ENCODE results near the gene FHIT.

FHIT gene

DNA sequence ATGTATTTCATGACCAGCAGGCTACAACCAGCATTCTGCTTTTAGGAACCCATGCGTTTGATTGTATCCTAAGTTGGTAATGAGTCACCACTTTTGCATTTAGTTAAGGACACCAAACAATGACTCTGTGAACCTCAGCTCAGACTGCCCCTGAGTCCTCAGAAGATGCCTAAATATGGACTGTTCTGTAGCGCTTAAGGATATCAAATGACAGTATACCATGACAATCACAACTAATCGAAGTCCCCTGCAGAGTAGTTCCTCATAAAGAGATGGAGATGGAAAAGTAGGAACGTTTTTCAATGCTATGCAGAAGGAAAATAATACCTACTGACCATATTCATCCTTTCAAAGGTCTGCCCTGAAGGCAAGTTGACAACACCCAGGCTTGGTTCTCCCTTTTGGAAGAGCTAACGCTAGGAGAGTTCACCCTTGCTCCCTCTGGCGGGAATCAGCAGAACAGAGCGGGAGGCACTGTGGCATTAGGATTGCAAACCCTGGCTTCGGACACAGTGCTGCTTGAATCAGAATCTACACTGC lies 508.6 kb downstream of the FHIT start:
- no peak for TF ChIP-seq POLR2AphosphoS5 (IDR thresholded peaks at IDR 0.05; ENCODE audit: low read depth, low read length)
- TF ChIP-seq TAF1 (IDR thresholded peaks at IDR 0.05; ENCODE audit: borderline replicate concordance, insufficient read depth, low read length): no peak
- no peak for TF ChIP-seq FOXP2 (optimal IDR thresholded peaks at IDR 0.05; ENCODE audit: borderline replicate concordance, extremely low read depth, extremely low read length, insufficient read depth)
- TF ChIP-seq SIN3A (IDR thresholded peaks at IDR 0.05; ENCODE audit: borderline replicate concordance, insufficient read depth, low read length): no peak

DNA sequence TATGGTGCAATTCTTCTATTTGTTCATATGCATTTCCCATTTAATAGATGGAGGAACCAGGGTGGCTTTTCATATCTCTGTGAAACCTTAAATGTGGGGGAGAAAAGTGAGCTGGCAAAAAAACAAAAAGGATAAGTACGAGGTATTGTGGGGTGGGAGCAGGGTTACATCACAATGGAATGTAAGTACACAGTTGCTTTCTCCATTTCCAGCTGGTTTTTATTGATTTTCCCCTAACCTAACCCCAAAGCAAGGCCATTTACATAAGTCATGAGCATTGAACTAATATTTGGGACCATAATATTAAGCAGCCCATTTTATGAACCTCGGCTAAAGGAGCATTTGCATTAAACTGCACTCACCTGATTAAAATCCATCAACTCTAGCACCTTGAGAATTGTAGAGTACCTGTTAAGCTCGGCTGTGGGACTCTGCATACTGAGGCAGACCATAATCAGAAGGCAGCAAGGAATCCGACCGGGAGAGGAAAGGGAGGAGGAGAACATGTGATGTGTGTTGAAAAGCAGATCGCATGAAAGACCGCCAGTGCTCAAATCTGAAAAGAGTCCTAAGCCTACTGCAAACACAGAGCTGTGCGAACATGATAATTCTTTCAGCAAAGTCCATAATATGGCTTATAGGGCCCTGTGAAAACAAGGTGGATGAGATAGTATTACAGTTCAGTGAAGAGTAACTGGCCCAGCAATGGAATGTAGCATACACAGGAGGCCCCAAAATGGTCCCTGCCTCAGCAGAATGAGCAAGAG lies 513.4 kb downstream of the FHIT start:
- TF ChIP-seq TAF1 (IDR thresholded peaks at IDR 0.05; ENCODE audit: borderline replicate concordance, insufficient read depth, low read length) (no peak), FOXP2 (optimal IDR thresholded peaks at IDR 0.05; ENCODE audit: borderline replicate concordance, extremely low read depth, extremely low read length, insufficient read depth) (no peak), SIN3A (IDR thresholded peaks at IDR 0.05; ENCODE audit: borderline replicate concordance, insufficient read depth, low read length) (no peak), POLR2AphosphoS5 (IDR thresholded peaks at IDR 0.05; ENCODE audit: low read depth, low read length) (no peak)
- TF ChIP-seq, protein P1, sequence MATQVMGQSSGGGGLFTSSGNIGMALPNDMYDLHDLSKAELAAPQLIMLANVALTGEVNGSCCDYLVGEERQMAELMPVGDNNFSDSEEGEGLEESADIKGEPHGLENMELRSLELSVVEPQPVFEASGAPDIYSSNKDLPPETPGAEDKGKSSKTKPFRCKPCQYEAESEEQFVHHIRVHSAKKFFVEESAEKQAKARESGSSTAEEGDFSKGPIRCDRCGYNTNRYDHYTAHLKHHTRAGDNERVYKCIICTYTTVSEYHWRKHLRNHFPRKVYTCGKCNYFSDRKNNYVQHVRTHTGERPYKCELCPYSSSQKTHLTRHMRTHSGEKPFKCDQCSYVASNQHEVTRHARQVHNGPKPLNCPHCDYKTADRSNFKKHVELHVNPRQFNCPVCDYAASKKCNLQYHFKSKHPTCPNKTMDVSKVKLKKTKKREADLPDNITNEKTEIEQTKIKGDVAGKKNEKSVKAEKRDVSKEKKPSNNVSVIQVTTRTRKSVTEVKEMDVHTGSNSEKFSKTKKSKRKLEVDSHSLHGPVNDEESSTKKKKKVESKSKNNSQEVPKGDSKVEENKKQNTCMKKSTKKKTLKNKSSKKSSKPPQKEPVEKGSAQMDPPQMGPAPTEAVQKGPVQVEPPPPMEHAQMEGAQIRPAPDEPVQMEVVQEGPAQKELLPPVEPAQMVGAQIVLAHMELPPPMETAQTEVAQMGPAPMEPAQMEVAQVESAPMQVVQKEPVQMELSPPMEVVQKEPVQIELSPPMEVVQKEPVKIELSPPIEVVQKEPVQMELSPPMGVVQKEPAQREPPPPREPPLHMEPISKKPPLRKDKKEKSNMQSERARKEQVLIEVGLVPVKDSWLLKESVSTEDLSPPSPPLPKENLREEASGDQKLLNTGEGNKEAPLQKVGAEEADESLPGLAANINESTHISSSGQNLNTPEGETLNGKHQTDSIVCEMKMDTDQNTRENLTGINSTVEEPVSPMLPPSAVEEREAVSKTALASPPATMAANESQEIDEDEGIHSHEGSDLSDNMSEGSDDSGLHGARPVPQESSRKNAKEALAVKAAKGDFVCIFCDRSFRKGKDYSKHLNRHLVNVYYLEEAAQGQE (IDR thresholded peaks at IDR 0.05; ENCODE audit: insufficient read depth in 1 of 2, low read depth in 2 of 2, low read length in 2 of 2): no peak

DNA sequence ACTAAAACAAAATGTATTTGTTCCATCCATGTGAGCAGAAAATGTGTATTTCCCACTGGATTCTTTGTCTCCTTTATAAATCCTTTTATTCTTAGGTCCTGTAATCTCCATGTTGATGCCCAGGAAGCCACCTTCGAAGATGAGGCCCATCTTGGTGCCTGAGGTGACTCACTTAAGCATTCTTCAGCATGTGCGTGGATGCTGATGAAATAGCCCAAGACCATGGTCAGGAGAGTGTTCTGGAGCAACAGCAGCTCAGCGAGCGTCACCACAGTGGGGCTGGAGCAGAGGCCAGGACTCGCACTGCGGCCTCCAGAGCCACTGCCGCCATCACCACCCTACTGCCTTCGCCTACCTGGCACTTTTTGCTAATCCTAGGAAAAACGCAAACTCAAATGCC lies 520.9 kb downstream of the FHIT start:
- no peak for TF ChIP-seq POLR2AphosphoS5 (IDR thresholded peaks at IDR 0.05; ENCODE audit: low read depth, low read length)
- TF ChIP-seq, protein P1 (IDR thresholded peaks at IDR 0.05; ENCODE audit: insufficient read depth in 1 of 2, low read depth in 2 of 2, low read length in 2 of 2): no peak
- no peak for TF ChIP-seq FOXP2 (optimal IDR thresholded peaks at IDR 0.05; ENCODE audit: borderline replicate concordance, extremely low read depth, extremely low read length, insufficient read depth)
- no peak for TF ChIP-seq TAF1 (IDR thresholded peaks at IDR 0.05; ENCODE audit: borderline replicate concordance, insufficient read depth, low read length)
- TF ChIP-seq SIN3A (IDR thresholded peaks at IDR 0.05; ENCODE audit: borderline replicate concordance, insufficient read depth, low read length): no peak

DNA sequence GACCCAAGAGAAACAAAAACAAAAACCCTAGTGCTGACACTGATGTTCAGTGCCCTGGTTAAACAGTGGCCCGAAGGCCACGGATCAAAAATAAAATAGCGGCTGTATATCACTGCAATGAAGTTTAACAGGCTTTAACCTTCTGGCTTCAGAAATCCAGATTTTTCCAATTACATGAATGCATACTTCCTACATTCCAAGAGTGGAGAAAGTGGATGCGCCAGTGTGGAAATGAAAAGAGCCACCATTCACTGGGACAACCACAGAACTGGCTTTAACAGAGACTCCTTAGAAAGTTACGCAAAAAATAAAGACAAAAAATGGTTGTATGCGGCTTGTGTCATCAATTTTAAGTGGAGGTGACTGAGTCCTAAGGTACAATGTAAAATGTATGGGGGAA lies 522.2 kb downstream of the FHIT start:
- TF ChIP-seq, protein P1 (IDR thresholded peaks at IDR 0.05; ENCODE audit: insufficient read depth in 1 of 2, low read depth in 2 of 2, low read length in 2 of 2): no peak
- TF ChIP-seq SIN3A (IDR thresholded peaks at IDR 0.05; ENCODE audit: borderline replicate concordance, insufficient read depth, low read length): no peak
- TF ChIP-seq FOXP2 (optimal IDR thresholded peaks at IDR 0.05; ENCODE audit: borderline replicate concordance, extremely low read depth, extremely low read length, insufficient read depth): no peak
- TF ChIP-seq TAF1 (IDR thresholded peaks at IDR 0.05; ENCODE audit: borderline replicate concordance, insufficient read depth, low read length): no peak
- TF ChIP-seq POLR2AphosphoS5 (IDR thresholded peaks at IDR 0.05; ENCODE audit: low read depth, low read length): no peak

DNA sequence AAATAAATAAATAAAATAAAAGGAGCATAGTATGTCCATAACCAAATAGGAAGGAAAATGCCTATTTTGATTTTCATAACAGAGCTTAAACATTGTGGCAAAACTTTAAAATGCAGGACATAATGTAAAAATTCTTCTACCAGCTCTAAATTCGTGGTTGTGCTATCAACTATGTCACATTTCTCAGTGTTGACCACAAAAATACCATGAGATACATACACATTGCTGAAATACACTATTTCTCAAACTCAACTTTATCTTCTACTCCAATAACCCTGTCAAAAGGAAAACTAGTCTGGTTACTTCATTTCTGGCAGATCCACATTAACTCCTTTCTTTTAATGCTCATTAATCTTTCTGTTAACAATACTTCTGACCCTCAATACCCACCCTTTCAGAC lies 523.2 kb downstream of the FHIT start:
- TF ChIP-seq POLR2AphosphoS5 (IDR thresholded peaks at IDR 0.05; ENCODE audit: low read depth, low read length) (no peak), FOXP2 (optimal IDR thresholded peaks at IDR 0.05; ENCODE audit: borderline replicate concordance, extremely low read depth, extremely low read length, insufficient read depth) (no peak), TAF1 (IDR thresholded peaks at IDR 0.05; ENCODE audit: borderline replicate concordance, insufficient read depth, low read length) (no peak), SIN3A (IDR thresholded peaks at IDR 0.05; ENCODE audit: borderline replicate concordance, insufficient read depth, low read length) (no peak)
- TF ChIP-seq, protein P1 (IDR thresholded peaks at IDR 0.05; ENCODE audit: insufficient read depth in 1 of 2, low read depth in 2 of 2, low read length in 2 of 2): no peak
